HEK293T (cell line): ENCODE results near the gene CTNS.

Experiments
- ELF4 ChIP-seq: fragments of 450-650 bp; IDR thresholded peaks from 2 replicates; pipeline ENCODE4 v1.6.1; 2017; ENCODE audit warnings: antibody characterized with exemption
- HDGF ChIP-seq: fragments of 450-650 bp; IDR thresholded peaks from 2 replicates; pipeline ENCODE4 v1.6.1; 2017; ENCODE audit warnings: antibody characterized with exemption, borderline replicate concordance

- TF ChIP-seq HDGF (no peak), ELF4 (no peak)
Observed at GRCh38 chr17:3647769-3648555, 11.4 kb downstream of the CTNS start.
